Measurements from ENCODE around the gene CFAP77.

The CFAP77 gene

GRCh38 chr9:132513416-132513815, 103.4 kb downstream of the CFAP77 start:
- no peaks in the 10 kb centered on the region for H3K27me3 ChIP-seq (ENCODE audit: low read length)
- no peak overlapping the region for H3K9ac ChIP-seq (ENCODE audit: low read length)
- H3K4me3 ChIP-seq (ENCODE audit: insufficient read depth, low read length, poor library complexity, severe bottlenecking): no peak overlapping the region
- H3K9me3 ChIP-seq (ENCODE audit: insufficient read depth, low read length): no peaks in the 10 kb centered on the region
- no peaks in the 10 kb centered on the region for H3F3A ChIP-seq (ENCODE audit: insufficient read depth)
- no peak overlapping the region for H3K4me2 ChIP-seq (ENCODE audit: low read depth, low read length, poor library complexity, severe bottlenecking)
- no peaks in the 10 kb centered on the region for H3K79me2 ChIP-seq (ENCODE audit: insufficient read depth, low read length)
- H2AFZ ChIP-seq (ENCODE audit: low read depth, low read length, severe bottlenecking): no peak overlapping the region
- no peaks in the 10 kb centered on the region for H4K20me1 ChIP-seq (ENCODE audit: low read depth, low read length)
- H3K36me3 ChIP-seq (ENCODE audit: low read length): no peaks in the 10 kb centered on the region
- no peaks in the 10 kb centered on the region for H3K9me2 ChIP-seq (replicated peaks; ENCODE audit: insufficient read depth, low read length)
- TF ChIP-seq CTCF (IDR thresholded peaks at IDR 0.05; ENCODE audit: insufficient read depth, low read length, poor library complexity, severe bottlenecking): no peak
- TF ChIP-seq EZH2phosphoT487 (conservative IDR thresholded peaks at IDR 0.05; ENCODE audit: low read length): no peak
- no peak overlapping the region for H3K27ac ChIP-seq (ENCODE audit: low read depth, low read length)

- H3K9ac ChIP-seq (ENCODE audit: low read length): no peak overlapping the region
- H3K4me3 ChIP-seq (ENCODE audit: insufficient read depth, low read length, poor library complexity, severe bottlenecking): no peak overlapping the region
- no peaks in the 10 kb centered on the region for H3K36me3 ChIP-seq (ENCODE audit: low read length)
- H3K79me2 ChIP-seq (ENCODE audit: insufficient read depth, low read length): no peaks in the 10 kb centered on the region
- H3K4me2 ChIP-seq (ENCODE audit: low read depth, low read length, poor library complexity, severe bottlenecking): no peak overlapping the region
- no peak overlapping the region for H2AFZ ChIP-seq (ENCODE audit: low read depth, low read length, severe bottlenecking)
- H3K27me3 ChIP-seq (ENCODE audit: low read length): no peaks in the 10 kb centered on the region
- no peaks in the 10 kb centered on the region for H4K20me1 ChIP-seq (ENCODE audit: low read depth, low read length)
- H3K9me3 ChIP-seq (ENCODE audit: insufficient read depth, low read length): no peaks in the 10 kb centered on the region
- no peak overlapping the region for H3K27ac ChIP-seq (ENCODE audit: low read depth, low read length)
- no peaks in the 10 kb centered on the region for H3K9me2 ChIP-seq (replicated peaks; ENCODE audit: insufficient read depth, low read length)
- TF ChIP-seq CTCF (IDR thresholded peaks at IDR 0.05; ENCODE audit: insufficient read depth, low read length, poor library complexity, severe bottlenecking) (no peak), EZH2phosphoT487 (conservative IDR thresholded peaks at IDR 0.05; ENCODE audit: low read length) (no peak)
- no peaks in the 10 kb centered on the region for H3F3A ChIP-seq (ENCODE audit: insufficient read depth)
Observed at GRCh38 chr9:132514011-132514744, 104.2 kb downstream of the CFAP77 start.

GRCh38 chr9:132514821-132515220, 104.8 kb downstream of the CFAP77 start:
- no peaks in the 10 kb centered on the region for H3K36me3 ChIP-seq (ENCODE audit: low read length)
- H3K79me2 ChIP-seq (ENCODE audit: insufficient read depth, low read length): no peaks in the 10 kb centered on the region
- H3K27ac ChIP-seq (ENCODE audit: low read depth, low read length): no peak overlapping the region
- H4K20me1 ChIP-seq (ENCODE audit: low read depth, low read length): no peaks in the 10 kb centered on the region
- H3K4me2 ChIP-seq (ENCODE audit: low read depth, low read length, poor library complexity, severe bottlenecking): no peak overlapping the region
- TF ChIP-seq EZH2phosphoT487 (conservative IDR thresholded peaks at IDR 0.05; ENCODE audit: low read length): no peak
- no peak for TF ChIP-seq CTCF (IDR thresholded peaks at IDR 0.05; ENCODE audit: insufficient read depth, low read length, poor library complexity, severe bottlenecking)
- no peaks in the 10 kb centered on the region for H3F3A ChIP-seq (ENCODE audit: insufficient read depth)
- H2AFZ ChIP-seq (ENCODE audit: low read depth, low read length, severe bottlenecking): no peak overlapping the region
- H3K27me3 ChIP-seq (ENCODE audit: low read length): no peaks in the 10 kb centered on the region
- H3K9me2 ChIP-seq (replicated peaks; ENCODE audit: insufficient read depth, low read length): no peaks in the 10 kb centered on the region
- H3K9ac ChIP-seq (ENCODE audit: low read length): no peak overlapping the region
- H3K9me3 ChIP-seq (ENCODE audit: insufficient read depth, low read length): no peaks in the 10 kb centered on the region
- H3K4me3 ChIP-seq (ENCODE audit: insufficient read depth, low read length, poor library complexity, severe bottlenecking): no peak overlapping the region

All from SU-DHL-6 (cell line).